Spleen (tissue), 11 donors: Measurements from ENCODE around the gene HOMER3. TPM values are rescaled to one million over a fixed set of nuclear protein-coding genes. Genes with fewer than 3 reads are reported as not detected.

Experiments used
- DNase-seq: peaks from one replicate; pipeline ENCODE4 v3.0.0-alpha.2; 2020
- H3K27ac ChIP-seq, 8 donors: fragments of 200-600 bp; sonication (generic) in 7 of 8; 1 replicate in 4 of 8; 2 replicates in 4 of 8; pipeline versions ENCODE4 v1.5.0 to v1.8.0; 2016 to 2021; ENCODE audit warnings: inconsistent platforms in 4 of 8, mild to moderate bottlenecking in 4 of 8, moderate library complexity in 1 of 8
- H3K27me3 ChIP-seq, 7 donors: fragments of 200-600 bp; sonication (generic) in 6 of 7; replicated peaks in 1 of 7; 1 replicate in 4 of 7; 2 replicates in 3 of 7; pipeline versions ENCODE4 v1.5.0 to v1.8.0; 2016 to 2021; ENCODE audit warnings: inconsistent platforms in 3 of 7, mild to moderate bottlenecking in 1 of 7
- H3K36me3 ChIP-seq, 6 donors: fragments of 200-600 bp; sonication (generic) in 5 of 6; 1 replicate in 4 of 6; 2 replicates in 2 of 6; pipeline versions ENCODE4 v1.5.0 to v1.8.0; 2016 to 2021; ENCODE audit warnings: inconsistent platforms in 2 of 6
- H3K4me1 ChIP-seq, 6 donors: fragments of 200-600 bp; sonication (generic) in 5 of 6; 1 replicate in 3 of 6; 2 replicates in 3 of 6; pipeline versions ENCODE4 v1.5.0 to v1.8.0; 2016 to 2021; ENCODE audit warnings: inconsistent platforms in 3 of 6
- H3K4me3 ChIP-seq, 8 donors: fragments of 200-600 bp; sonication (generic) in 7 of 8; 1 replicate in 4 of 8; 2 replicates in 4 of 8; pipeline versions ENCODE4 v1.5.0 to v1.8.0; 2016 to 2021; ENCODE audit warnings: inconsistent platforms in 4 of 8, mild to moderate bottlenecking in 4 of 8, moderate library complexity in 2 of 8
- H3K9me3 ChIP-seq, 8 donors: fragments of 200-600 bp; sonication (generic) in 7 of 8; 1 replicate in 4 of 8; 2 replicates in 4 of 8; pipeline versions ENCODE4 v1.5.0 to v1.8.0; 2016 to 2021; ENCODE audit warnings: inconsistent platforms in 4 of 8
- POLR2A ChIP-seq, 3 donors: fragments of 450-650 bp; IDR thresholded peaks; one replicate each; pipeline ENCODE4 v1.5.1; 2017; ENCODE audit warnings: antibody characterized with exemption in 3 of 3, mild to moderate bottlenecking in 1 of 3
- POLR2AphosphoS5 ChIP-seq, 3 donors: sonication (generic); formaldehyde crosslinking; IDR thresholded peaks; one replicate each; pipeline ENCODE4 v1.5.1; 2017; ENCODE audit warnings: antibody characterized with exemption in 3 of 3
- WGBS, 5 donors: extraction: QIAGEN DNeasy Blood & Tissue Kit in 3 of 5; methylation state at CpG; one replicate each; pipeline versions ENCODE4 v1.1.5 to v1.1.7; 2013 to 2018; 5-methylcytosine and 5-hydroxymethylcytosine counted together
- intact Hi-C: fragments of 100-400 bp; cut with DNase I; formaldehyde crosslinking; loops from one replicate; pipeline ENCODE4 v1.15.0; 2023; ENCODE audit warnings: low total_unique reads
- polyA plus RNA-seq, 3 donors: library from polyadenylated mRNA; stranded (reverse); fragments of 200-250 nt; gene quantifications; one replicate each; pipeline ENCODE4 v1.2.1, GENCODE V29; 2013
- total RNA-seq, 7 donors: library from RNA; depleted of rRNA in 3 of 7; stranded (reverse); fragments of >200 nt in 3 of 7; fragmentation: NEBNext Ultra II Directional in 4 of 7; extraction: Animal tissue kit (Norgen Biotek cat#: 25700) in 4 of 7; gene quantifications; one replicate each; pipeline versions ENCODE4 v1.1.0 to v1.2.1, GENCODE V29; 2016 to 2021
- TF ChIP-seq, protein P1 (sequence below), 11 experiments: fragments of 200-600 bp in 7 of 11; fragments of 450-650 bp in 4 of 11; sonication (generic) in 4 of 11; IDR thresholded peaks in 8 of 11; conservative IDR thresholded peaks in 3 of 11; 1 replicate in 7 of 11; 2 replicates in 4 of 11; pipeline versions ENCODE4 v1.4.0 to v1.8.0; 2016 to 2021; ENCODE audit warnings: antibody characterized with exemption in 11 of 11, inconsistent platforms in 4 of 11, mild to moderate bottlenecking in 1 of 11
- donor health status: healthy with polysubstance abuse.
- donor health status: DM: no; HTN: no; CAD: no; lungs with moderate emphysema.
- donor health status: DM: no; HTN: no; CAD: no.
- donor health status: Bipolar disorder and iron deficiency.
- donor health status: healthy.
- donor health status: DM: no; HTN: no; CAD: no.
- donor health status: DM: yes; HTN: yes; CAD: no.

Gene HOMER3
- total and polyA plus RNA-seq, 10 donors = 22.4 to 279 (median 86.5) TPM

DNA sequence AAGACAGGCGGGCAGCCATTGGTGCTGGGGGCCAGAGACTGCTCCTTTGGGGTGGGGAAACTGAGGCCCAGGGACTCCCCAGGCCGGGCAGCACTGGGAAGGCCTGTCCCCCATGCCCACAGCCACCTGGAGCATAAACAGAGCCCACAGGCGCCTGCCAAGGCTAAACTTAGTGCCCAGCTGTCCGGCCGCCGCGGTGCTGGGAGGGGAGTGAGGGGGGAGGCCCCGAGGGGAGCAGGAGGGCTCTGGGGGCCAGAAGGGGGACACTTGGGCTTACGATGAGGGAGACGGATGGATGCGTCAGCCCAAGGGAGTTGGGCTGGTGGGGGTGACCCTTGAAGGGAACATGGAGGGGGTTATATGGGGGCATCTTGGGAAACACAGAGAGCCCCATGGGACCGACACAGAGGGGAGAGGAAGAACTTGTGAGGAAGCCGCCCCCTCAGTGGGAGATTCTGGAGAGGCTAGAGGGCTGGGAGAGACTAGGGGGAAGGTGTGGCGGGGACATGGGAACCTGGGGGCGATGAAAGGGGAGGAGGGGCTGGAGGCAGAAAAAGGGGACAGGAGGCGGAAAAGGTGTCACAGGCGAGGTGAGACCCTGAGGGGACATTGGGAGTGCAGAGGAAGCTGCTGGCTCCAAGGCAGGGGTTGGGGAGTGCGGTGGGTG lies 47.3 kb downstream of the HOMER3 start:
- intact Hi-C loops = no loop called here
- Histone ChIP-seq H3K27ac (no peak overlapping the region), H3K27me3 (peaks cover 4 to 62% (median 28%) of the 10 kb centered on the region in 7 donors), H3K4me3 (no peak overlapping the region), H3K36me3 (peaks cover 0 to 8% (median under 1%) of the 10 kb centered on the region in 6 donors), H3K4me1 (peaks cover 7 to 29% (median 17%) of the 10 kb centered on the region in 6 donors), H3K9me3 (no peaks in the 10 kb centered on the region)
- DNase-seq = peak; percentile 63
- WGBS, 5 donors = 58 to 75% (median 67%) methylated on average over 16 to 18 of the region's 18 CpGs
- TF ChIP-seq, protein P1, sequence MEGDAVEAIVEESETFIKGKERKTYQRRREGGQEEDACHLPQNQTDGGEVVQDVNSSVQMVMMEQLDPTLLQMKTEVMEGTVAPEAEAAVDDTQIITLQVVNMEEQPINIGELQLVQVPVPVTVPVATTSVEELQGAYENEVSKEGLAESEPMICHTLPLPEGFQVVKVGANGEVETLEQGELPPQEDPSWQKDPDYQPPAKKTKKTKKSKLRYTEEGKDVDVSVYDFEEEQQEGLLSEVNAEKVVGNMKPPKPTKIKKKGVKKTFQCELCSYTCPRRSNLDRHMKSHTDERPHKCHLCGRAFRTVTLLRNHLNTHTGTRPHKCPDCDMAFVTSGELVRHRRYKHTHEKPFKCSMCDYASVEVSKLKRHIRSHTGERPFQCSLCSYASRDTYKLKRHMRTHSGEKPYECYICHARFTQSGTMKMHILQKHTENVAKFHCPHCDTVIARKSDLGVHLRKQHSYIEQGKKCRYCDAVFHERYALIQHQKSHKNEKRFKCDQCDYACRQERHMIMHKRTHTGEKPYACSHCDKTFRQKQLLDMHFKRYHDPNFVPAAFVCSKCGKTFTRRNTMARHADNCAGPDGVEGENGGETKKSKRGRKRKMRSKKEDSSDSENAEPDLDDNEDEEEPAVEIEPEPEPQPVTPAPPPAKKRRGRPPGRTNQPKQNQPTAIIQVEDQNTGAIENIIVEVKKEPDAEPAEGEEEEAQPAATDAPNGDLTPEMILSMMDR (IDR thresholded peaks at IDR 0.05 in 8 of 11, conservative IDR thresholded peaks at IDR 0.05 in 3 of 11) = no peak
- TF ChIP-seq POLR2A (IDR thresholded peaks at IDR 0.05) = no peak
- no peak for TF ChIP-seq POLR2AphosphoS5 (IDR thresholded peaks at IDR 0.05)

DNA sequence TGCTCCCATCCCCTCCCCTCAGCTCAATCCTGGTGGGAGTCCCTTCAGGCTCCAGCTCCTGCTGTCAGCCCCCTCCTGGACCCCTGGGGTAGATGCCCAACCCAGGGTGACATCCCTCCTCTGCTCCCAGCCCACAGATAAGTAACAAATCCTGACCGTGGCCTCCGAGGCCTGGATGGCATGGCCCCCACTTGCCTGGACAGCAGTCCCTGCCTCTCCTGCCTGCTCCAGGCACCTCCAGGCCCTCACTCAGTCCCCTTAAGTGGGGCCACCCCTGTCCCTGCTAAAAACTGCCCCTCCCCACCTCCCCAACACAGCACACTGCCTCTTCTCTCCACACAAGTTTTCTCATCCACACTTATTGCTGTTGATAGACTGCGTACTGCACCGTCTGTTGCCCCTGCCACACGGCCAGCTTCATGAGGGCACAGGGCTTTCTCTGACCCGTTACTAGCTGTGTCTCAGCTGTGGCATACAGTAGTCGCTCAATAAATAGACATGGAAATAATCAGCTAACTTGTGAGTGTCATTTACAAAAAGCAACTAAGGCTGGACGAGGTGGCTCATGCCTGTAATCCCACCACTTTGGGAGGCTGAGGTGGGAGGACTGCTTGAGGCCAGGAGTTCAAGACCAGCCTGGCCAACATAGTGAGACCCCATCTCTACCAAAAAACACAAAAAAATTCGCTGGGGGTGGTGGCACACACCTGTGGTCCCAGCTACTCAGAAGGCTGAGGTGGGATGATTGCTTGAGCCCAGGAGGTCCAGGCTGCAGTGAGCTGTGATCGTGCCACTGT lies 50.9 kb downstream of the HOMER3 start:
- H3K4me3 ChIP-seq = no peak overlapping the region
- no peaks in the 10 kb centered on the region for H3K9me3 ChIP-seq
- no peak for DNase-seq
- TF ChIP-seq POLR2A (IDR thresholded peaks at IDR 0.05) = no peak
- TF ChIP-seq POLR2AphosphoS5 (IDR thresholded peaks at IDR 0.05) = no peak
- TF ChIP-seq, protein P1 (IDR thresholded peaks at IDR 0.05 in 8 of 11, conservative IDR thresholded peaks at IDR 0.05 in 3 of 11) = no peak
- WGBS, 5 donors = 78 to 86% (median 79%) methylated on average over 10 of the region's 10 CpGs
- H3K36me3 ChIP-seq = no peaks in the 10 kb centered on the region
- peaks cover 4 to 45% (median 14%) of the 10 kb centered on the region in 7 donors for H3K27me3 ChIP-seq
- intact Hi-C loops = no loop called here
- H3K4me1 ChIP-seq = peaks cover 3 to 9% (median 5%) of the 10 kb centered on the region in 6 donors
- H3K27ac ChIP-seq = no peak overlapping the region

DNA sequence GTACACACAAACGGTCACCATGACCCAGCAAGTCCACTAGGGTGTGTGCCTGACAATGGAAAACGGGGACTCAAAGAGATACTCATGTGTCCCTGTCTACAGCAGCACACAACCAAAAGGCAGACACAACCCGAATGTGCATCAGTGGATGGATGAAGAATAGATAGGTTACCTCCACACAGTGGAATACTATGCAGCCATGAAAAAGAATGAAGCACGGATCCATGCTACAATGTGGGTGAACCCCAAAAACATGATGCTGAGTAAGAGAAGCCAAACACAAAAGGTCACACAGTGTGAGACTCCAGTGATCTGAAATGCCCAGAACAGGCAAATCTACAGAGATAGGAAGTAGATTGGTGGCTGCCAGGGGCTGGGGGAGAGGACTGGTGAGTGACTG lies 54.0 kb downstream of the HOMER3 start:
- Histone ChIP-seq H3K4me1 (no peaks in the 10 kb centered on the region), H3K27me3 (peaks cover 0 to 14% (median 0%) of the 10 kb centered on the region in 7 donors), H3K4me3 (no peak overlapping the region), H3K9me3 (no peaks in the 10 kb centered on the region), H3K27ac (no peak overlapping the region), H3K36me3 (no peaks in the 10 kb centered on the region)
- TF ChIP-seq, protein P1 (IDR thresholded peaks at IDR 0.05 in 8 of 11, conservative IDR thresholded peaks at IDR 0.05 in 3 of 11) = no peak
- TF ChIP-seq POLR2A (IDR thresholded peaks at IDR 0.05) = no peak
- no peak for TF ChIP-seq POLR2AphosphoS5 (IDR thresholded peaks at IDR 0.05)
- intact Hi-C loops = no loop called here
- DNase-seq = no peak
- WGBS, 5 donors = 87 to 97% (median 91%) methylated on average over 4 of the region's 4 CpGs
